ENCODE results near the gene ABCA3.

ABCA3 gene

DNA sequence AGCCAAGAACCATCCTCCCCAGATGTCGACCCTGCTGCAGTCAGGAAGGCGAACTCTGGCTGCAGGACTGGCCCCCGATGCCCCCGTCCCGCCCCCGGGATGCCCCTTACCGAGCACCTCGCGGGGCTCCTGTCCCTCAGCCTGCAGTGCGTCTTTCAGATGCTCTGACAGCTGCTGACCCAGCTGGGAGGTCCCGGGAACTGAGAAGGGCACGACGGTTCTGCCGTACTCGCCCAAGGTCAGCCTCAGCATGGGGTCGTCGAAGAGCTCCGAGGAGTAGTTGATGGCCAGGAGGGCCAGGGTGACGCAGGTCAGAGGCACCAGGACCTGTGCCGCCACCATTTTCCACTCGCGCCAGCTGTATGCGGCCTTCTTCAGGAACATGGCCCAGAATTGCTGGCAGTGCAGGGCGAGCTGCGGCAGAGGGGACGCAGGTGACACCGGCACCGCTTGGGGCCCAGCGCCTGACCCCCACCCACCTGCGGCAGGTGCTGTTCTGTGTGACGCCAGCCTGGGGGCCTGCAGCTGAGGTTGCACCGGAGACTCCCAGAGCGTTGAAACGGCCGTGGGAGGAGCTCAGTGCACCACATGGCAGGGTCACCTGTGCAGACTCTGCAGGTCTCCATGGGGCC is 52.5 kb downstream of the ABCA3 start:
- no peak overlapping the region for H3K4me3 ChIP-seq (ENCODE audit: low read depth, low read length)
- ChIA-PET POLR2A (no interaction called here), CTCF (interaction anchor here (1.0 to 1.3 kb wide), 2 partner anchors 10 to 134 kb away, joined by 3 read pairs; no protein-coding TSS in a partner anchor)
- no peak for TF ChIP-seq CTCF (IDR thresholded peaks at IDR 0.05; ENCODE audit: insufficient read depth, low read length, missing control alignments)
- DNase-seq (ENCODE audit: low read depth, low spot score): no peak

- TF ChIP-seq CTCF (IDR thresholded peaks at IDR 0.05; ENCODE audit: insufficient read depth, low read length, missing control alignments): no peak
- H3K4me3 ChIP-seq (ENCODE audit: low read depth, low read length): no peak overlapping the region
- no peak for DNase-seq (ENCODE audit: low read depth, low spot score)
- ChIA-PET CTCF (no interaction called here), POLR2A (no interaction called here)
Observed at GRCh38 chr16:2286550-2286949, 54.0 kb downstream of the ABCA3 start.

DNA sequence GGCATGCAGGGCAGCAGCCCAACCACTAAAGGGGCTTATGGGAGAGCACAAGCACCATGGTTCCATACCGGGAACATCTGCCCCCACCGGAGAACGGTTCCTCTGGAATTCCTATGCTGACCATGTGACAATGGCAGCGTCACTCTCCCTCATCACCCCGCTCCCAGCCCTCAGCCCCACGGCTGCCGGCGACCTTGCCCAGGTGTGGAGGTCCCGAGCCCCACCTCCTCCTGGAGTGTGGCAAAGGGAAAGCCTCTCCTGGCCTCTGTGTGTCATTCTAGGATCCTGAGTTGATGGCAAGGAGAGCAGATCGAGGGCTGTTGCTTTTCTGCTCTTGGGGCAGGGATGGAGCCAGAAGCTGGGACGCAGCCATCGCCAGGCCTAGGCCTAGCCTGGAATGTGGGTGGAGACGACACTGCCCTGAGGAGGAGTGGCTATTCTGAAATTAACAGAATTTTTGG is 54.8 kb downstream of the ABCA3 start:
- DNase-seq (ENCODE audit: low read depth, low spot score): no peak
- CTCF ChIA-PET: interaction anchor here (1.0 kb wide), 1 partner anchor 54 kb away, joined by 4 read pairs; no protein-coding TSS in a partner anchor
- POLR2A ChIA-PET: no interaction called here
- H3K4me3 ChIP-seq (ENCODE audit: low read depth, low read length): no peak overlapping the region
- no peak for TF ChIP-seq CTCF (IDR thresholded peaks at IDR 0.05; ENCODE audit: insufficient read depth, low read length, missing control alignments)

DNA sequence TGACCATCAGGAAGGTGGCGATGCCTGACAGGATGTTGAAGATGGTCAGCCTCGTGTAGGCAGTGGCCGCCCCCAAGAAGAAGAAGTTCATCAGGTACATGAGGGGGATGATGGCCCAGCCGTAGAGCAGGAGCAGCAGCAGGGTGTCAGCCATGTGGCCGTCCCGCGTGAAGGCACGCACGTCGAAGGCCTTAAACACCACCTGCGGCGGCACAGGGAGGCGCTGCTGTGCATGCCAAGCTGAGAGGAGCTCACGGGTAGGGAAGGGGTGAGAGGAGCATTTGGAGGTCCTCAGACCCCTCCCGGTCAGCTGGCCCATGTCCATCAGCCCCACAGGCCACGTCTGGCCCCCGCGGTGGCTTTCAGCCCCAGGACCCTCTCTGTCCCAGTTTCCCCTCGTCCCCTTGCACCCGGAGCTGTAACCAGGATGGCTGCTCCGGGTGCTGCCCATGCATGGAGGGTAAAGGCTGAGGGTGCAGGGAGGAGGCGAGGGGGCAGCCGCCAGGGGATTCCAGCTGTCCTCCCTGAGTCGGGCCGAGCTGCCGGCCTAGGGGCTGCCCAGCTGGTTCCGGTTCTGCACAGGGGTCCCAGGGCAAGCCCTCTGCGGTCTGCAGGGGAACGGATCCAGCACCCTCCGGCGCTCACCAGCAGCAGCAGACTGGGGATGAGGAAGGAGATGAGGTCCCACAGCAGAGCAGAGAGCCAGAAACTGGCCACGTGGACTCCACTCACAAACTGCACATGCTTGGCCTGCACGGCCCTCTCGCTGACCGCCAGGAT is 55.5 kb downstream of the ABCA3 start:
- TF ChIP-seq CTCF (IDR thresholded peaks at IDR 0.05; ENCODE audit: insufficient read depth, low read length, missing control alignments): no peak
- no peak overlapping the region for H3K4me3 ChIP-seq (ENCODE audit: low read depth, low read length)
- POLR2A ChIA-PET: interaction anchor here (0.6 kb wide), 1 partner anchor 11 kb away, joined by 3 read pairs; no protein-coding TSS in a partner anchor
- CTCF ChIA-PET: interaction anchor here (1.0 kb wide), 1 partner anchor 55 kb away, joined by 4 read pairs; no protein-coding TSS in a partner anchor
- DNase-seq (ENCODE audit: low read depth, low spot score): no peak

DNA sequence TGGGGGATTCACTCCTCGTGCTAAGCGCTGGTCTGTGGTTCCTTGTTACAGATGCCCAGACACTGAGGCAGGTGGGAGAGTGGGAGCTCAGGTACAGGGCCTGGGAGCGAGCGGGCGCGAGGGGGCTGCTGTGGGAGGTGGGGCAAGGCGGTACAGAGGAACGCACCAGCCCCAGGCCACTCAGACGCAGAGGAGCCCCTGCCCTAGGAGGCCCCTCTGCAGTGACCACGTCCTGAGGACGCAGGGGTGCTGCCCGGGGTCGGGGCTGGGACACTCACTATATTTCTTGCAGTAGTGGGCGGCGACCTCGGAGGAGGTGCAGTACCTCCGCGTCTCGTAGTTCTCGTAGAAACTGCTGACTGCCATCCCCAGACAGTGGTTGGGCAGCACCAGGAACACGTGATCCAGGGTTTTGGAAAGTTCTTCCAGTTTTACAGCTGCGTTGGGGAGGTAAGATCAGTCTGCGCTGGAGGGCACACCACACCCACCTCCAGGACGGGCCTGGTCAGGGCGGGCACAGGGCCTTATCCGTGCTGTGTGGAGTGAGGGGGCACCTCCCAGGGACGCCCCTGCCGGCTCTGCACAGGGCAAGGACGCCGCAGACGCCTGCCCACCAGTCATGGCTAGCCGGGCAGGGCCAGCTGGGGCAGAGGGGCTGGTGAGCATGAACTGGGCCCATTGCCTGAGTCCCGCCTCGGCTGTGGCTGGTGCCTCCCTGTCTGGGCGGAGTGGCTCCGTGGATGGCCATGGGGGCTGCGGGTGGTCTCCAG is 56.3 kb downstream of the ABCA3 start:
- H3K4me3 ChIP-seq (ENCODE audit: low read depth, low read length): no peak overlapping the region
- no peak for DNase-seq (ENCODE audit: low read depth, low spot score)
- ChIA-PET CTCF (no interaction called here), POLR2A (interaction anchor here (0.6 kb wide), 1 partner anchor 10 kb away, joined by 3 read pairs; no protein-coding TSS in a partner anchor)
- no peak for TF ChIP-seq CTCF (IDR thresholded peaks at IDR 0.05; ENCODE audit: insufficient read depth, low read length, missing control alignments)
